ENCODE results near the gene FBXO47.

The FBXO47 gene

GRCh38 chr17:38967290-38967738 lies at the start of gene FBXO47:
Gene FBXO47 (minus strand): TSS chr17:38967403. CDS start chr17:38963025, 4,378 bp downstream.
- ChIA-PET POLR2A (no interaction called here), CTCF (interaction anchor here (0.7 to 0.9 kb wide), 2 partner anchors 15 to 57 kb away, joined by 3 to 4 read pairs; no protein-coding TSS in a partner anchor)
- Histone ChIP-seq H3K4me3 (ENCODE audit: low read depth, low read length) (no peak within 1 kb of the TSS), H3K4me1 (ENCODE audit: control insufficient read depth, insufficient read depth, low read length) (no peaks in the 10 kb centered on the region), H3K36me3 (ENCODE audit: control insufficient read depth in 2 of 2, insufficient read depth in 1 of 2, low read length in 2 of 2) (no peaks in the 10 kb centered on the region), H3K9me3 (ENCODE audit: control insufficient read depth, insufficient read depth, low read depth, low read length) (no peaks in the 10 kb centered on the region), H3K27ac (ENCODE audit: extremely low read depth, low read depth, low read length) (no peak within 1 kb of the TSS)
- TF ChIP-seq ZNF837 (tag by site-specific recombination; IDR thresholded peaks at IDR 0.05) (no peak), HIC1 (tag by site-specific recombination; IDR thresholded peaks at IDR 0.05) (no peak), ZNF530 (tag by site-specific recombination; IDR thresholded peaks at IDR 0.05; ENCODE audit: low read depth) (no peak), TSHZ1 (tag by site-specific recombination; IDR thresholded peaks at IDR 0.05; ENCODE audit: borderline replicate concordance) (no peak), ZNF777 (tag by site-specific recombination; IDR thresholded peaks at IDR 0.05; ENCODE audit: borderline replicate concordance) (no peak), ZNF292 (tag by site-specific recombination; IDR thresholded peaks at IDR 0.05; ENCODE audit: borderline replicate concordance, low read depth) (no peak), HOXD13 (CRISPR knock-in tag; IDR thresholded peaks at IDR 0.05; ENCODE audit: borderline replicate concordance) (no peak), ZNF580 (tag by site-specific recombination; IDR thresholded peaks at IDR 0.05) (no peak)

- no peaks in the 10 kb centered on the region for H3K4me1 ChIP-seq (ENCODE audit: control insufficient read depth, insufficient read depth, low read length)
- H3K4me3 ChIP-seq (ENCODE audit: low read depth, low read length), result no peak overlapping the region
- no peak overlapping the region for H3K27ac ChIP-seq (ENCODE audit: extremely low read depth, low read depth, low read length)
- POLR2A ChIA-PET, result no interaction called here
- H3K9me3 ChIP-seq (ENCODE audit: control insufficient read depth, insufficient read depth, low read depth, low read length), result no peaks in the 10 kb centered on the region
- no peak for TF ChIP-seq BCL6B (tag by site-specific recombination; IDR thresholded peaks at IDR 0.05)
- no peak for TF ChIP-seq MYNN (tag by site-specific recombination; IDR thresholded peaks at IDR 0.05; ENCODE audit: borderline replicate concordance)
- TF ChIP-seq ZBTB21 (tag by site-specific recombination; IDR thresholded peaks at IDR 0.05), result no peak
- TF ChIP-seq ZNF266 (tag by site-specific recombination; IDR thresholded peaks at IDR 0.05; ENCODE audit: low read depth), result no peak
- TF ChIP-seq YY1 (tag by site-specific recombination; IDR thresholded peaks at IDR 0.05), result no peak
- TF ChIP-seq ZNF416 (tag by site-specific recombination; IDR thresholded peaks at IDR 0.05), result no peak
- TF ChIP-seq ZBTB1 (tag by site-specific recombination; IDR thresholded peaks at IDR 0.05), result no peak
- TF ChIP-seq KLF1 (tag by site-specific recombination; IDR thresholded peaks at IDR 0.05), result peak; percentile 75; the same call in 1 of the 2 replicates
- H3K36me3 ChIP-seq (ENCODE audit: control insufficient read depth in 2 of 2, insufficient read depth in 1 of 2, low read length in 2 of 2), result no peaks in the 10 kb centered on the region
- CTCF ChIA-PET, result interaction anchor here (0.6 to 0.8 kb wide), 6 partner anchors 52 to 1154 kb away, joined by 3 to 5 read pairs (median 3); no protein-coding TSS in a partner anchor
Observed at GRCh38 chr17:39016193-39017153, 49.3 kb upstream of the FBXO47 start.

All from HEK293 (cell line).